LoVo (cell line): Measurements from ENCODE around the gene ZAP70.
"Not testable (repeated sequence)": the region's sequence is repeated elsewhere in the genome, so short reads cannot be mapped to it uniquely, and the experiment has no call there.

ENCODE experiments used
- DNase-seq: peaks from one replicate; pipeline ENCODE4 v3.0.0-alpha.2; 2016; ENCODE audit warnings: low spot score

ZAP70 gene

GRCh38 chr2:97713296-97714083 lies at the start of gene ZAP70:
Gene ZAP70 (plus strand): TSS chr2:97713576. CDS start chr2:97724037, 10,461 bp downstream.
- no peak for DNase-seq

DNA sequence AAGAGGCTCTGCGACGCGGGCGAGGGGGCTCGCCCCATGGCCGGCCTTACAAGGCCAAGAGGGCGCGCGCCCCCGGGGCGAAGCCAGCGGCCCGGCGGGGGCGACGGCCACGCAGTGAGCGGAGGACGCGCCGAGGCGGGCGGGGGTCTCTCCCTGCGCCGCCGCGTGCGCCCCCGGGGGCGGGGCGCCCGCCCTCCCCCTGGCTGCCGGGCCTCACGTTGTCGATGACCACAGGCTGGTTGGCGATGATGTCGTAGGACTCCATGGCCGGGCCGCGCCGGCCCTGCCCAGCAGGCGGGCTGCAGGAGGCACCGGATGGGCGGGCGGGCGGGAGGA lies 49.8 kb upstream of the ZAP70 start:
- DNase-seq, result no peak

- DNase-seq, result peak; percentile 99
Measured at GRCh38 chr2:97663962-97664635, 49.3 kb upstream of the ZAP70 start, which contains the start of gene ACTR1B. Gene ACTR1B (minus strand): TSS chr2:97664044. CDS start chr2:97663890, 154 bp downstream.

DNA sequence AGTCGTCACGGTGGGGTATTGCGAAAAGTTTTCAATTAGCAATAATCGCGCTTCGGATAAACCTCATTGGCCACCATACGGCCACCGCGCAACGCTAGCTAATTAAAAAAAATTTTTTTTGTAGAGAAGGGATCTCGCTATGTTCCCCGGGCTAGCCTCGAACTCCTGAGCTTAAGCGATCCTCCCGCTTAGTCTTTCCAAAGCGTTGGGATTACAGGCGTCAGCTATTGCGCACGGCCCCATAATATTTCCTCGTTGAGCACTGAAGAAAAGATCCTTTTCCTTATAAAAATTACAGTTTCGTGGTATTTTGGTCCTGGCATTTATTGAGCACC lies 48.8 kb upstream of the ZAP70 start:
- DNase-seq, result no peak

GRCh38 chr2:97669448-97669847 lies 43.9 kb upstream of the ZAP70 start, which contains the start of gene C2orf92:
Gene C2orf92 (plus strand): TSS chr2:97669713. CDS start chr2:97669789, 76 bp downstream.
- no peak for DNase-seq

GRCh38 chr2:97670471-97670870 lies 42.9 kb upstream of the ZAP70 start:
- no peak for DNase-seq

DNA sequence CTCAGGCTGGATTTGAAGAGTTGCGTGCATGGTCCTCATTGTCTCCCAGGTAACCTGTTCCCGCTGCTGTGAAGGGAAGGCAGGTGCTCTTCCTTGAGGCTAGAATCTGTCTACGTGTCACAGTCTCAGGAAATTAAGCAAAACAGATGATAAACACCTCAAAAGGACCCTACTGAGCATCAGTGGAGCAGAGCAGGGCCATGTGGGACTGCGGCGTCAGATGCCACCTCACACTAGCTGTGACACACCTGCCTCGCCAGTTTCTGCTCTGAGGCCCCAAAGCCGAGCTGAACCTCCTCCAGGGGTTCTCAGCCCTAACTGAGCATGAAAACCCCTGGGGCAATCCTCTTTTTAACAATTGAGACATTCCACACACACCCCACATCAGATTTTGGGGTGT lies 41.9 kb upstream of the ZAP70 start:
- DNase-seq, result no peak

GRCh38 chr2:97672606-97673140 lies 40.7 kb upstream of the ZAP70 start:
- DNase-seq, result not testable (repeated sequence)

GRCh38 chr2:97673182-97673914 lies 40.0 kb upstream of the ZAP70 start:
- DNase-seq, result no peak

DNA sequence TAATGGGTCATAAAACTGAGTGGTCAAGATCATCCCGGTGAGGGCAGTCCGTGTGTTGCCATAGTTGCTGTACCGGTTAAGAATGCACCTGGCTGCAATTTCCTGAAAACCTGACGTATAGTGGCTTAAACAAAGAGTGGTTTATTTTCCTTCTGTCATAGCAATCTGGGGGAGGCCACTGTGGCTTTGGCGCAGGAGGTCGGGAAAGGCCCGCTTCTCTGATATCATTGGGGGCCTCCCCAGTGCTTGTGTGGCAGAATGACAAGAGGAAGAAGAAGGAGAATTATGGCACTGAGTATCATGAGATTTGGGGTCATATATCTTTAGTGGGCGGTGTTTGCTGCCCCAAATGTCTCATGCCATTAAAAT lies 39.5 kb upstream of the ZAP70 start:
- no peak for DNase-seq

GRCh38 chr2:97675430-97676113 lies 37.8 kb upstream of the ZAP70 start:
- no peak for DNase-seq

DNA sequence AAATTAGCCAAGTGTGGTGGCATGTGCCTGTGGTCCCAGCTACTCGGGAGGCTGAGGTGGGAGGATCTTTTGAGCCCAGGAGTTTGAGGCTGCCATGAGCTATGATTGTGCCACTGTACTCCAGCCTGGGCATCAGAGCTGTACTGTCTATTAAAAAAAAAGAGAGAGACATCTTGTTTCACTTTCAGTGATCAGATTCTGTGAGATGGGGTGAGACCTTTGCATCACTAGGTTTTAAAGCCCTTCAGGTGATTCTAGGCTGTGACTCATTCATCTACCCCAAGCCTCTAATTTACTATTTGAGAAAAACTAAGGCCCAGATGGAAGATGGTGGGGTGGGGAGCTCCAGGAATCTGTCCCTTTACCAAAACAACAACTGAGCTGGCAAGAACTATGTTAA lies 36.8 kb upstream of the ZAP70 start:
- DNase-seq, result no peak

DNA sequence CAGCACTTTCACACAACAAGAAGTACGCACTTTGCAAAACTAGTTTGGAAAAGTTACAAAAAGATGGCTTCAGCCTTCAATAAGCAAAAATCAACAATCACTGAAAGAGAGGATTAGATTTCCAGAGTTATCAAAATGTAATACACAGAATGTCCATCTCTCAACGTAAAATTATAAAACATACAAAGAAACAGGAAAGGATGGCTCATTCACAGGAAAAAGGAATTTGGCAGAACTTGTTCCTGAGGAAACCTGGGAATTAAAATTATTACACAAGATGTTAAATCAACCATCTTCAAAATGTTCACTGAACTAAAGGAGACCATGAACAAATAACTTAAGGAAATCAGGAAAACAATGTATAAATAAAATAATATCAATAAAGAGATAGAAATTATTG lies 35.9 kb upstream of the ZAP70 start:
- no peak for DNase-seq

GRCh38 chr2:97678298-97678697 lies 35.1 kb upstream of the ZAP70 start:
- no peak for DNase-seq

DNA sequence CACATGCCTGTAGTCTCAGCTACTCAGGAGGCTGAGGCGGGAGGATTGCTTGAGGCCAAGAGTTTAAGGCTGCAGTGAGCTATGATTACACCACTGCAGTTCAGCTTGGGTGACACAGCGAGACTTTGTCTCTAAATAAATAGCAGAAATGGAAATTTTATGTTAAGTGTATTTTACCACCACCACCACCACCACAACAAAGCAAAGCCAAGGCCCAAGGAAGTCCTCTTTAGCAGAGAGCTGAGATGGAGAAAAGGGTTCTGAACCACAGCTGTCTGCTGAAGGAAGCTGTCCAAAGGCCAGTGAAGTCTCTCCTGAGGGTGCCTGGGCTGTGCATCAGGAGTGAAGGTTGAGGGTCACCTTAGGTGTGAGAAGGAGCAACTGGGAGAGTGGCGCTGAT lies 26.1 kb upstream of the ZAP70 start:
- DNase-seq, result not testable (repeated sequence)

GRCh38 chr2:97688062-97688827 lies 25.1 kb upstream of the ZAP70 start:
- no peak for DNase-seq

DNA sequence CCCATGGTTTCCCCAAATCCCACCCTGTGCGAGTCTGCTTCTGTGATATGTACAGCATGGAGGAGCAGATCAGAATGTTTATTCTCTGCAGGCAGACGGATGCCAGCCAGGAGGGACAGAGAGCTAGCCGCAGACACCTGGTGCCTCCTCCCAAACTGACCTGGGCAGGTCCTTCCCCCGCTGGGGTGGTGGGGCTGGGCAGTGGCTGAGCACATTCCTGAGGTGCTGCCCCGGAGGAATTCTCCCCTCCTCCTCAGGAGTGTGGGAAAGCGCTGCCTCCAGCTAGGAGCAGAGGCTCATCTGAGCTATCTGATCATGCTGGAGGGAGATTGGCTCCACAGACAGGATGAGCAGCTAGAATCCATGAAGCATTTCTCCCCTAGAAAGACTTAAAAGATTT lies 22.2 kb upstream of the ZAP70 start:
- no peak for DNase-seq

GRCh38 chr2:97693476-97693875 lies 19.9 kb upstream of the ZAP70 start:
- no peak for DNase-seq

DNA sequence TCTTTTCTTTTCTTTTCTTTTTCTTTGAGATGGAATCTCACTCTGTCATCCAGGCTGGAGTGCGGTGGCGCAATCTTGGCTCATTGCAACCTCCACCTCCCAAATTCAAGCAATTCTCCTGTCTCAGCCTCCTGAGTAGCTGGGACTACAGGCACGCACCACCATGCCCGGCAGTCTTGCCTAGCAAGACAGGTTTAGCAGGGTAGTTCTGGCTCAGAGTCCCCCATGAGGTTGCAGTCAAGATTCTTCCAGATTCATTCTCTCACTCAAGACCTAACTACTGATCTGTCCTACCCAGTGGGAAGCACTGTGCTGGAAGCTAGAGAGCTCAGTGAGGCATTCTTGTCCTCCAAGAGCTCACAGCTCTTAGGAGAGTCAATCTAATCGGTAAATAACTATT lies 17.6 kb upstream of the ZAP70 start:
- no peak for DNase-seq

- DNase-seq, result peak; percentile 84
Measured at GRCh38 chr2:97697252-97698235, 15.8 kb upstream of the ZAP70 start.
